GM18870 (cell line): ENCODE measurements around the gene MLXIPL.
"Not testable (repeated sequence)": the region's sequence is repeated elsewhere in the genome, so short reads cannot be mapped to it uniquely, and the experiment has no call there.

Experiments
- ATAC-seq: cut with Tn5 transposase; IDR thresholded peaks from one replicate; pipeline ENCODE4 v1.9.1; 2021; ENCODE audit warnings: moderate library complexity; ENCODE audit not compliant: unreplicated experiment

The MLXIPL gene

DNA sequence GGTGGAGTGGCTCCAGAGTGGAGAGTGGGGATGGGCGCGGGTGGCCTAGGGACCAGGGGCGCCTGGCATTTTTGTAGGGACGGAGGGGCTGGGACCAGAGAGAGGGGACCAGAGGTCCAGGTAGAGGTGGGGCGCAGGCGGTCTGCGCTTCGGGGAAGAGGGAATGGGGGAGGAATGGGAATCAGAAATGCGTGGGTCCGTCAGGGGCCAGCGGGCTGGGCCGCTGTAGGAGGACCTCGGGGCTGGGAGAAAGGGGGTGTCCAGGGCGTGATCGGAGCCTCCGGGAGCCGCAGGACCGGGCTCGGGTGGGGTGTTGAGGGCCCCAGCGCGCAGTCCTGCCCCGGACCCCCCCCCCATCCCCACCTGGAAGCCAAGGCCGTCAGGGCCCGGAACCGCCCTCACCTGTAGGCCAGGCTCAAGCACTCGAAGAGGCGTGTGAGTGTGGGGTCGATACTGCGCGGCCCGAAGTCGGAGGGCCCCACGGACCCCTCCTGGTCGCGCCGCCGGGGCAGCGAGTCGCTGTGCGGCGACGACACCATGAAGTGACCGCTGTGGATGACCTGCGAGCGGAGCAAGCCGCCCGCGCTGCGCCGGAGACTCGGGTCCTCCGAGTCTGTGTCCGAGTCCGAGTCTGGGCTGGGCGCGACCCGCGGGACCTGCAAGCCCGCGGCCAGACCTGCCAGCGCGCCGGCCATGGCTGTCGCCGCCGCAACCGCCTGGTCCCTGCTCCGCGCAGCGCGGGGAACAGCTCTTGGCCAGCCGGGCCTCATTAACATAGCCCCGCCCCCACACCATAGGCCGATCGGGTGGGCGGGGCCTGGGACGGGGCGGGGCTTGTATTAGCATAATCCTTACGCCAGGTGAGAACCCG is at the start of gene MLXIPL:
Gene MLXIPL (minus strand): TSS at position 725 of the 871 bp plus-strand sequence. CDS start 30 bp downstream, at position 695.
- no peak for ATAC-seq

DNA sequence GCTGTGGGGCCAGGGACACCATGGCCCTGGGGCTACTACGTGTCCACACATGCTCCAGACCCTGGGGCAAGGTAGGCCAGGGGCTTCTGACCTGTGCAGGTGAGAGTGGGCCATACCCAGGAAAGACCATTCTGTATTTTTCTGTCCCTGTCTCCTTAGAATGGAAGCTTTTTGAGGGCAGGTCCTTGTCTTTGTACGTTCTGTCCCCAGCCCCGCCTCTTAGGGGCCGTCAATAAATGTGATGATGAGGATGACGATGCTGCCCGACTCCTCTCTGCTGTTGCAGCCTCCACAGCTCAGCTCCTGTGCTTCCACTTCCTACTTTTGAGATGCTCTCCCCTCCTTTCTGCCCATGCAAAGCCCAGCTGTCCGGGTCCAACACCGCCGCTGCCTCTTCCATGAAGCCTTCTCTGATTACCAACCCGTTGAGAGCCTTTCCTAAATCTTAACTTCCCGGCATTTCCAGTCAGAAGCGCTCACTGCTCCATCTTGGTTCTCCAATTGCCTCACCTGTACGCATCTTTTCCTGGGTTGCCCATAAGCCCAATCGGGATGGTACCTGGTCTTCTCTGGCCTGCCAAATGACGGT is 47.6 kb upstream of the MLXIPL start:
- no peak for ATAC-seq

- no peak for ATAC-seq
These were observed 47.0 kb upstream of the MLXIPL start for GRCh38 chr7:73671322-73671661.

- ATAC-seq = no peak
These were observed 45.6 kb upstream of the MLXIPL start for GRCh38 chr7:73669858-73670385.

DNA sequence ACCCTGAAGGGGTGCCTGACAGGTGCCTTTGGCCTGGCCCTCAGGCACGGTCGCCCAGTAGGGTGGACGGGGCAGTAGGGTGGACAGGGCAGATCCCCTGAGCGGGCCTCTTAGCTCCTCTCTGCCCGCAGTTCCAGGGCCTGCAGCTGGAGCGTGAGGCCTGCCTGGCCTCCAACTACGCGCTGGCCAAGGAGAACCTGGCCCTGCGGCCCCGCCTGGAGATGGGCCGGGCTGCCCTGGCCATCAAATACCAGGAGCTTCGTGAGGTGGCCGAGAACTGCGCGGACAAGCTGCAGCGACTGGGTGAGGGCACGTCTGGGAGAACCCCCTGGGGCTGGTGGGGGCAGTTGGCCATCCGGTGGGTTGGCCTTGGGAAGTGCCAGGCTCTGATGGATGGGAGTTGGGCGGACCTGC is 45.0 kb upstream of the MLXIPL start:
- no peak for ATAC-seq

- no peak for ATAC-seq
These were observed 44.5 kb upstream of the MLXIPL start for GRCh38 chr7:73668886-73669230.

GRCh38 chr7:73668103-73668885 is 44.0 kb upstream of the MLXIPL start:
- no peak for ATAC-seq

DNA sequence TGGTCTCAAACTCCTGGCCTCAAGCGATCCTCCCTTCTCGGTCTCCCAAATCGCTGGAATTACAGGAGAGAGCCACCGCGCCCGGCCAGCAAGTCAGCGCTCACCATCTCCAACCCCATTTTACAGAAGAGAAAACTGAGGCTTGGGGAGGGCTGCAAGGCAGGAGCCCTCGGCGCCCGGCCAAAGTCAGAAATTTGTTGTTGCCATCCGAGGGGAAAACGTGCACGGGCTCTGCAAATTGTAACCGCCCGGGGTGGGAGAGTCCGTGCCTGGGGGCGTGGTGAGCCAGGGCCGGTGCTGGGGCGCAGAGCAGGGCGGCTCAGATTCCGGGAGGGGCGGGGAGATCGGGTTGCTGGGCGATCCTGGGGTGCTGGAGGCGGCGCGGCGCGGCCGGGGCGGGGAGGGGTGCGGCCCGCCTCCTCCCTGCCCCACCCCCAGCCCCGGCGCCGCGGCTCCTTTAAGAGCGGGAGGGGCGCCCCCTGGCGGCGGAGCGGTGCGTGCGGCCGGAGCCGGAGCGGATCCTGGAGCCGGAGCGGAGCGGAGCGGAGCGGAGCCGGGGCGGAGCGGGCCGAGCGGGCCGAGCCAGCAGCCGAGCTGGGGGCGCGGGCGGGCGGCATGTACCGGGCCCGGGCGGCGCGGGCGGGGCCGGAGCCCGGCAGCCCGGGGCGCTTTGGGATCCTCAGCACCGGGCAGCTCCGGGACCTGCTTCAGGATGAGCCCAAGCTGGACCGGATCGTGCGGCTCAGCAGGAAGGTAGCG is 43.2 kb upstream of the MLXIPL start, which contains the start of gene VPS37D:
Gene VPS37D (plus strand): TSS at position 488 of the 759 bp plus-strand sequence. CDS start 128 bp downstream, at position 616.
- ATAC-seq = no peak

DNA sequence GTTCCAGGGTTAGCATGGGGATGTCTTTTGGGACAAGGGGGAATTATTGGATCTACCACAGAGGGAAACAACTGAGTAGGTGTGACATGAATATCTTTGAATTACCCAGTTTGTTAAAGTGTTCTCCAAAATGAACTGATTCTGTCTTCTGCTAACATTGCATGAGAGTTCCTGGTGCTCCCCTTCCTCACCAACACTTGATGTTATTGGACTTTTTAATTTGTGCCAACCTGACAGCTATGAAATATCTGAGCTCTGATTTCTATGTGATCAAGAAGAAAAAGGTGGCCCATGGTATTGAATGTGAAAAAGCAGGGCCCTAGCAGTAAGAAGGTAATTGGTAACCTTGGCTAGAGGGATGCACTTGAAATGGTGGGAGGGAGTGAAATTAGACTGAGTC is 38.7 kb upstream of the MLXIPL start:
- ATAC-seq = no peak

DNA sequence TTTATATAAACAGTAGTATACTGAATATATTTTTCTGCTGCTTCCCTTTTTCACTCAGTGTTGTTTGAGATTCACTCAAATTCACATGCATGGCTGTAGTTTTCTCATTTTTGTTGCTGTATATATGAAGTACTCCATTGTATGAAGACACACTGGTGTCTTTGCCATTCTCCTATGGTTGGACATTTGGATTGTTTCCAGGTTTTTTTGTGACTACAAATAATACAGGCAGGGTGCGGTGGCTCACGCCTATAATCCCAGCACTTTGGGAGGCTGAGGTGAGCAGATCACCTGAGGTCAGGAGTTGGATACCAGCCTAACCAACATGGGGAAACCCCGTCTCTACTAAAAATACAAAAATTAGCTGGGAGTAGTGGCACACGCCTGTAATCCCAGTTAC is 36.3 kb upstream of the MLXIPL start:
- ATAC-seq = not testable (repeated sequence)

DNA sequence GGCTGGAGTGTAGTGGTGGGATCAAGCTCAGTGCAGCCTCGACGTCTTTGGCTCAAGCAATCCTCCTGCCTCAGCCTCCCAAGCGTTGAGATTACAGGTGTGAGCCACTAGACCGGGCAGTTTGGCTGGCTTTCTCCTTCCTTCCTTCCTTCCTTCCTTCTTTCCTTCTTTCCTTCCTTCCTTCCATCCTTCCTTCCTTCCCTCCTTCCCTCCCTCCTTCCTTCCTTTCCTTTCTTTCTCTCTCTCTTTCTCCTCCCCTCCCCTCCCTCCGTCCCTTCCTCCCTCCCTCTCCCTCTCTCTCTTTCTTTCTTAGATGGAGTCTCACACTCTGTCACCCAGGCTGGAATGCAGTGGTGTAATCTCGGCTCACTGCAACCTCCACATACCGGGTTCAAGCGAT is 35.7 kb upstream of the MLXIPL start:
- no peak for ATAC-seq

GRCh38 chr7:73655309-73655708 is 31.0 kb upstream of the MLXIPL start:
- ATAC-seq = not testable (repeated sequence)

DNA sequence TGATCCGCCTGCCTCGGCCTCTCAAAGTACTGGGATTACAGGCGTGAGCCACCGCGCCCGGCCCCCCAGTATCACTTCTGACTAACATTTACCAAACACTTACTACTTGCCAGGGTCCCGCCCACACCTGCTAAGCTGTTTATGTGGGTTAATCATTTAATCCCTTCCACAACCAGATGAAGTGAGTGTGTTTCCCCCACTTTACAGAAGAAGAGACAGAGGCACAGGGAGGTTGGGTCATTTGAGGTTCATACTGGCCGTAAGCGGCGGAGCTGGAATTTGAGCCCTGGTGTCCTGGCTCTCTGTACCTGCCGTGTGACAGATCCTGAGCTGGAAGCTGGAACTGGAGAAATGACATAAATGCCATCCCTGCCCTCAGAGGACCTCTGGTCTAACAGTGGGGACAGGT is 28.2 kb upstream of the MLXIPL start:
- ATAC-seq = no peak

DNA sequence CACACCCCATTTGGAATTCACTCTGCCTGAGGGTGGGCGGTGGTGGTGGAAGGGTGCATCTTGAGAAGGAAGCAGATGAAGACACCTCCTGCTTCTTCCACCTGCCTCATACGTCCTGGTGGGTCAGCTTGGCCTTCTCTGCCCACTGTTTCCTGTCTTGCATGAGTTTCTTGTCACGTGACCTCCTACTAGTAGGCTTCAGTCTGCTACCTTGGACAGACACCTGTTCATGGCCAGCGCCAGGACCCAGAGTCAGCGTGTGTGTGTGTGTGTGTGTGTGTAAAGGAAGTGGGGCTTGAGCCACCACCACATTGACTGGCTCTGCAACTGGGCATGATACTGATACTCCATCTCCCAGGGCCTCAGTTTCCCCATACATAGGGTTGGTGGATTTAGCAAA is 26.2 kb upstream of the MLXIPL start:
- ATAC-seq = no peak

GRCh38 chr7:73649576-73649975 is 25.3 kb upstream of the MLXIPL start:
- no peak for ATAC-seq

DNA sequence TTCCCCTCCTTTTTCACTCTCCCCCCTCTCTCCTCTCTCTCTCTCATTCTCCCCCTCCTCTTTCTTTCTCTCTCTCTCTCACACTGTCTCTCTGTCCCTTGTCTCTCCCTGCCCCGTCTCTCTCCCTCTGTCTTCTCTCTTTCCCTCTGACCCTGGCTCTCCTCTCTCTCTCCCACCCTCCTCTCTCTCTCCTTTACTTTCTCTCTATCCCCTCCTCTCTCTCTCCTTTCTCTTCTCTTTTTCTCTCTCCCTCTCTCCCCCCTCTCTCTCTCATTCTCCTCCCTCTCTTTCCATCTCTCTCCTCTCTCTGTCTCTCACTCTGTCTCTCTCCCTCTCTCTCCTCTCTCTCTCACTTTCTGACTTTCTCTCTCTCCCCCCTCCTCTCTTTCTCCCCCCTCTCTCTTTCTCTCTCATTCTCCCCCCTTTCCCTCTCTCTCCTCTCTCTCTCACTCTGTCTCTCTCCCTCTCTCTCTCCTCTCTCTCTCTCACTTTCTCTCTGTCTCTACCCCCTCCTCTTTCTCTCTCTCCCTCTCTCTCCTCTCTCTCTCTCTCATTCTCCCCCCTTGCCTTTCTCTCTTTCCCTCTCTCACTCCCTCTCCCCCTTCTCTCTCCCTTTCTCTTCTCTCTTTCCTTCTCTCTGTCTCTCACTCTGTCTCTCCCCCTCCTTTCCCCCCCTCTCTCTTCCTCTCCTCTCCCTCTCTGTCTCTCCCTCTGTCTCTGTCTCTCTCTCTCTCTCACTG is 24.4 kb upstream of the MLXIPL start:
- no peak for ATAC-seq

DNA sequence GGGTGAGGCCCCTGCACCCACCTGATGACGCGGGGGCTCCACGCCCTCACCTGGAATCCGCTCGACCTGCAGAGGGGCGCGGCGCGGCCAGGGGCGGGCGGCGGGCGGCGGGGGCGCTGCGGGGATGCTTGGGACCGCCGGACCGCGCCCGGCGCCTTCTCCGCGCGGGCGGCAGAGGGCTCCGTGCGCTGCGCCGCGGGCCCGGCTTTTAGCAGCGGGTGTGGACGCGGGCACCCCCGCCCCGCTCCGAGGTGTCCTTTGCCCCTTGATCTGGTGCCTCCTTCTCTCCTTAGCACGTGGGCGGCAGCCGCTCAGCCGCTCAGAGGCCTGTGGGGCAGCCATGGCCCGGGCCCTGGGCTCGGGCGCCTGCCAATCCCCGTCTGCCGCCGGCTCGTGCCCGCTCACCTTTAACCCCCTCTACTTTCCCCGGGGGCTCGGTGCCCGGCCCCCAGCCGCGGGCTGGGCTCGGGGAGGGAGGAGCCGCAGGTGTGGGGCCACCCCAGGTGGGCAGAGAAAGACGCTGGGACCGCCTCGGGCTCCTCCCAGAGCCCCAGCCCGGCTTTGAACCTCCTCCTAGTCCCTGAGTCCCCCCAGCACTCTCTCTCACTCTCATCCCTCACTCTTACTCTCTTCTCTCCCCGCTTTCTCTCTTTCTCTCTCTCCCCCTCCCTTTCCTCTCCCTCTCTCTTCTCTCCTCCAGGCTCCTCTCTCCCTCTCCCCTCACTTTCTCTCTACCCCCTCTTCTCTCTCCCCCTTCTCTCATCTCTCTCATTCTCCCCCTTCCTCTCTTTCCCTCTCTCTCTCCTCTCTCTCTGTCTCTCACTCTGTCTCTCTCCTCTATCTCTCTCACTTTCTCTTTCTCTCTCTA is 23.6 kb upstream of the MLXIPL start:
- no peak for ATAC-seq

DNA sequence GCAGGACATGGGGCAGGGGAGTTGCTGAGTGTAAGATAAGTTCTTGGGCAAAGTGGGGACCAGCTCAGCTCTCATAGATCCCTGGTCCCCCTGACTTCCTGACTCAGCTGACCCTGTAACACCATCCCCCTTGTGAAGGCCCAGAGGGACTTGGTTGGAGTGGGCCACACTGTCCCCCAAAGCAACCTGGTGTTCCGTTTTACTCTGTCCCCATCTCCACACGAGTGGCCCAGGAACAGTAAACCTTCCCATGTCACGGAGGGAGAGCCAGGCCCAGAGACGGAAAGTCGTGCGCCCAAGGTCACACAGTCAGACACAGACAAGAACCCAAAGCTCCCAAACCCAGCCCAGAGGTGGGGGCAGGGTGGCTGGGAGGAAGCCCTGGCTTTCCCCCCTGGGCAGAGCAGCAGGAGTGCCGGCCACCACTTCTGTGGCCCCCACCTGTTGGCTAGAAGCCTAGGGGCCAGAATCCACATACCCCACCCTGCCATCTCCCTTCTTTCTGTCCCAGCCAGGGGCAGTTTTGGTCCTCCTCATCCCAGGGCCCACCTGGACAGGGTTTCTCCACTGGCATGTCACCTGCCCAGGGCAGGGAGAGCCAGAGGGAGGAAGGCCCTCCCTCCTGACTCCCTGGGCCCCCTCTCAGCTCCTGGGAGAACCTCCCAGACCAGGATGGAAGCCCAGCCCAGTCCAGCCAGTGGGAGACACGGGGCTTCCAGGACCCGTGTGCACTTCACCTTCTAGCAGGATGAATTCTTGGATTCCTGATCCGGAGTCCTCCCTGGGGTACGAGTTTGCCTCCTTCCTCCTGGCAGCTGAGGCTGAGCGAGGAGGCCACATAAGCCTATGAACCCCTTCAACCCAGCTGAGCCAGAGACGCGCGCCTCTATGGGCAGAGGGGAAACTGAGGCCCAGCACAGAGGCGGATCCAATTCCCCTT is 22.7 kb upstream of the MLXIPL start:
- ATAC-seq = no peak
